ENCODE data around the gene ZCCHC7. TPM values are rescaled to one million over a fixed set of nuclear protein-coding genes. Genes with fewer than 3 reads are reported as not detected.
"Not testable (repeated sequence)": the region's sequence is repeated elsewhere in the genome, so short reads cannot be mapped to it uniquely, and the experiment has no call there.

ZCCHC7 gene
- total RNA-seq, 2 donors from 2014 or later = 20.7 to 25.7 TPM

GRCh38 chr9:37165644-37166043, 45.3 kb downstream of the ZCCHC7 start:
- no peaks in the 10 kb centered on the region for H3K9me3 Mint-ChIP-seq
- peaks cover 16% of the 10 kb centered on the region for H3K36me3 Mint-ChIP-seq
- no peak overlapping the region for H3K27ac Mint-ChIP-seq
- no peak overlapping the region for H3K4me3 Mint-ChIP-seq
- no peaks in the 10 kb centered on the region for H3K27me3 Mint-ChIP-seq
- H3K4me1 Mint-ChIP-seq (ENCODE audit: low read depth in 2 of 2) = peaks cover 4 to 9% of the 10 kb centered on the region in 2 donors
- DNase-seq (ENCODE audit: low spot score) (no peak), ATAC-seq (no peak)

GRCh38 chr9:37167456-37168047, 47.2 kb downstream of the ZCCHC7 start:
- no peak overlapping the region for H3K4me3 Mint-ChIP-seq
- peaks cover 21% of the 10 kb centered on the region for H3K36me3 Mint-ChIP-seq
- no peak overlapping the region for H3K27ac Mint-ChIP-seq
- DNase-seq (ENCODE audit: low spot score) = no peak
- no peaks in the 10 kb centered on the region for H3K9me3 Mint-ChIP-seq
- ATAC-seq = no peak
- H3K27me3 Mint-ChIP-seq = no peaks in the 10 kb centered on the region
- H3K4me1 Mint-ChIP-seq (ENCODE audit: low read depth in 2 of 2) = peaks cover 8 to 13% of the 10 kb centered on the region in 2 donors

- Mint-ChIP-seq H3K27me3 (no peaks in the 10 kb centered on the region), H3K9me3 (no peaks in the 10 kb centered on the region), H3K36me3 (peaks cover 16% of the 10 kb centered on the region), H3K27ac (no peak overlapping the region), H3K4me3 (no peak overlapping the region), H3K4me1 (ENCODE audit: low read depth in 2 of 2) (peaks cover 9 to 18% of the 10 kb centered on the region in 2 donors)
- no peak for DNase-seq (ENCODE audit: low spot score)
- ATAC-seq = no peak
Measured at GRCh38 chr9:37172557-37172956, 52.2 kb downstream of the ZCCHC7 start.

- DNase-seq (ENCODE audit: low spot score) = no peak
- Mint-ChIP-seq H3K9me3 (no peaks in the 10 kb centered on the region), H3K4me3 (no peak overlapping the region), H3K27me3 (no peaks in the 10 kb centered on the region), H3K36me3 (peaks cover 10% of the 10 kb centered on the region), H3K27ac (no peak overlapping the region), H3K4me1 (ENCODE audit: low read depth in 2 of 2) (peaks cover 10 to 19% of the 10 kb centered on the region in 2 donors)
- no peak for ATAC-seq
Measured at GRCh38 chr9:37174247-37174646, 53.9 kb downstream of the ZCCHC7 start.

- ATAC-seq (no peak), DNase-seq (ENCODE audit: low spot score) (no peak)
- H3K4me1 Mint-ChIP-seq (ENCODE audit: low read depth in 2 of 2) = peaks cover 5 to 6% of the 10 kb centered on the region in 2 donors
- no peaks in the 10 kb centered on the region for H3K27me3 Mint-ChIP-seq
- H3K36me3 Mint-ChIP-seq = peaks cover 7% of the 10 kb centered on the region
- H3K9me3 Mint-ChIP-seq = no peaks in the 10 kb centered on the region
- no peak overlapping the region for H3K4me3 Mint-ChIP-seq
- H3K27ac Mint-ChIP-seq = no peak overlapping the region
Measured at GRCh38 chr9:37178742-37179141, 58.4 kb downstream of the ZCCHC7 start.

GRCh38 chr9:37179576-37179975, 59.2 kb downstream of the ZCCHC7 start:
- Mint-ChIP-seq H3K4me1 (ENCODE audit: low read depth in 2 of 2) (peaks cover 6 to 10% of the 10 kb centered on the region in 2 donors), H3K4me3 (no peak overlapping the region), H3K36me3 (peaks cover 7% of the 10 kb centered on the region), H3K9me3 (no peaks in the 10 kb centered on the region), H3K27ac (no peak overlapping the region), H3K27me3 (no peaks in the 10 kb centered on the region)
- ATAC-seq (no peak), DNase-seq (ENCODE audit: low spot score) (no peak)

GRCh38 chr9:37180138-37180537, 59.8 kb downstream of the ZCCHC7 start:
- H3K27me3 Mint-ChIP-seq = no peaks in the 10 kb centered on the region

GRCh38 chr9:37182718-37183117, 62.3 kb downstream of the ZCCHC7 start:
- H3K36me3 Mint-ChIP-seq = peaks cover 7% of the 10 kb centered on the region
- ATAC-seq = no peak
- DNase-seq (ENCODE audit: low spot score) = no peak
- H3K4me3 Mint-ChIP-seq = no peak overlapping the region
- H3K4me1 Mint-ChIP-seq (ENCODE audit: low read depth in 2 of 2) = peaks cover 10 to 15% of the 10 kb centered on the region in 2 donors
- no peaks in the 10 kb centered on the region for H3K9me3 Mint-ChIP-seq
- no peaks in the 10 kb centered on the region for H3K27me3 Mint-ChIP-seq
- no peak overlapping the region for H3K27ac Mint-ChIP-seq

More at GRCh38 chr9:37180138-37180537, 59.8 kb downstream of the ZCCHC7 start:
- Mint-ChIP-seq H3K27ac (no peak overlapping the region), H3K36me3 (peaks cover 7% of the 10 kb centered on the region), H3K9me3 (no peaks in the 10 kb centered on the region), H3K4me3 (no peak overlapping the region), H3K4me1 (ENCODE audit: low read depth in 2 of 2) (peaks cover 6 to 11% of the 10 kb centered on the region in 2 donors)
- no peak for DNase-seq (ENCODE audit: low spot score)
- ATAC-seq = no peak

GRCh38 chr9:37184905-37185867, 64.8 kb downstream of the ZCCHC7 start:
- ATAC-seq (no peak), DNase-seq (ENCODE audit: low spot score) (no peak)
- H3K9me3 Mint-ChIP-seq = no peaks in the 10 kb centered on the region
- no peak overlapping the region for H3K27ac Mint-ChIP-seq
- no peaks in the 10 kb centered on the region for H3K27me3 Mint-ChIP-seq
- H3K4me1 Mint-ChIP-seq (ENCODE audit: low read depth in 2 of 2) = peaks cover 23 to 25% of the 10 kb centered on the region in 2 donors
- peaks cover 16% of the 10 kb centered on the region for H3K36me3 Mint-ChIP-seq
- H3K4me3 Mint-ChIP-seq = no peak overlapping the region

GRCh38 chr9:37187292-37187691, 66.9 kb downstream of the ZCCHC7 start:
- DNase-seq (ENCODE audit: low spot score) = no peak

GRCh38 chr9:37187713-37188439, 67.5 kb downstream of the ZCCHC7 start:
- peak; percentile 64 to 86 for ATAC-seq
- Mint-ChIP-seq H3K9me3 (no peaks in the 10 kb centered on the region), H3K27me3 (no peaks in the 10 kb centered on the region), H3K36me3 (peaks cover 9% of the 10 kb centered on the region), H3K4me3 (peak overlapping the region; percentile 86), H3K4me1 (ENCODE audit: low read depth in 2 of 2) (peaks cover 23 to 25% of the 10 kb centered on the region in 2 donors), H3K27ac (peak overlapping the region; percentile 91 to 93)
- DNase-seq (ENCODE audit: low spot score) = no peak

More at GRCh38 chr9:37187292-37187691, 66.9 kb downstream of the ZCCHC7 start:
- peaks cover 23 to 25% of the 10 kb centered on the region in 2 donors for H3K4me1 Mint-ChIP-seq (ENCODE audit: low read depth in 2 of 2)
- H3K36me3 Mint-ChIP-seq = peaks cover 9% of the 10 kb centered on the region
- H3K27ac Mint-ChIP-seq = peak overlapping the region; percentile 91 to 93
- no peaks in the 10 kb centered on the region for H3K9me3 Mint-ChIP-seq
- ATAC-seq = peak; percentile 57 to 74
- H3K4me3 Mint-ChIP-seq = peak overlapping the region; percentile 86
- no peaks in the 10 kb centered on the region for H3K27me3 Mint-ChIP-seq

- ATAC-seq; DNase-seq (ENCODE audit: low spot score); H3K9me3 Mint-ChIP-seq; H3K27ac Mint-ChIP-seq; H3K27me3 Mint-ChIP-seq; H3K36me3 Mint-ChIP-seq; H3K4me3 Mint-ChIP-seq: not testable (repeated sequence)
- H3K4me1 Mint-ChIP-seq (ENCODE audit: low read depth in 2 of 2) = peaks cover 23 to 25% of the 10 kb centered on the region in 2 donors
Measured at GRCh38 chr9:37190739-37191138, 70.4 kb downstream of the ZCCHC7 start.

GRCh38 chr9:37191403-37192089, 71.2 kb downstream of the ZCCHC7 start:
- H3K27me3 Mint-ChIP-seq = no peaks in the 10 kb centered on the region
- no peak overlapping the region for H3K4me3 Mint-ChIP-seq
- ATAC-seq (no peak), DNase-seq (ENCODE audit: low spot score) (no peak)
- H3K36me3 Mint-ChIP-seq = peaks cover 9% of the 10 kb centered on the region
- no peak overlapping the region for H3K27ac Mint-ChIP-seq
- no peaks in the 10 kb centered on the region for H3K9me3 Mint-ChIP-seq
- peaks cover 23 to 25% of the 10 kb centered on the region in 2 donors for H3K4me1 Mint-ChIP-seq (ENCODE audit: low read depth in 2 of 2)
